HEK293T (cell line): ENCODE measurements around the gene ASIC4.

Source experiments
- BHLHE40 ChIP-seq: fragments of 450-650 bp; IDR thresholded peaks from 2 replicates; pipeline ENCODE4 v1.6.1; 2016; ENCODE audit warnings: mild to moderate bottlenecking, moderate library complexity, borderline replicate concordance
- FOXA1 ChIP-seq: fragments of 450-650 bp; IDR thresholded peaks from 2 replicates; pipeline ENCODE4 v1.6.1; 2016; ENCODE audit warnings: mild to moderate bottlenecking
- PKNOX1 ChIP-seq: fragments of 450-650 bp; IDR thresholded peaks from 2 replicates; pipeline ENCODE4 v1.6.1; 2016
- SP1 ChIP-seq: fragments of 450-650 bp; IDR thresholded peaks from 2 replicates; pipeline ENCODE4 v1.6.1; 2017
- SUZ12 ChIP-seq: fragments of 450-650 bp; IDR thresholded peaks from 2 replicates; pipeline ENCODE4 v1.6.1; 2016; ENCODE audit warnings: mild to moderate bottlenecking
- ZNF384 ChIP-seq: fragments of 450-650 bp; IDR thresholded peaks from 2 replicates; pipeline ENCODE4 v1.6.1; 2016

DNA sequence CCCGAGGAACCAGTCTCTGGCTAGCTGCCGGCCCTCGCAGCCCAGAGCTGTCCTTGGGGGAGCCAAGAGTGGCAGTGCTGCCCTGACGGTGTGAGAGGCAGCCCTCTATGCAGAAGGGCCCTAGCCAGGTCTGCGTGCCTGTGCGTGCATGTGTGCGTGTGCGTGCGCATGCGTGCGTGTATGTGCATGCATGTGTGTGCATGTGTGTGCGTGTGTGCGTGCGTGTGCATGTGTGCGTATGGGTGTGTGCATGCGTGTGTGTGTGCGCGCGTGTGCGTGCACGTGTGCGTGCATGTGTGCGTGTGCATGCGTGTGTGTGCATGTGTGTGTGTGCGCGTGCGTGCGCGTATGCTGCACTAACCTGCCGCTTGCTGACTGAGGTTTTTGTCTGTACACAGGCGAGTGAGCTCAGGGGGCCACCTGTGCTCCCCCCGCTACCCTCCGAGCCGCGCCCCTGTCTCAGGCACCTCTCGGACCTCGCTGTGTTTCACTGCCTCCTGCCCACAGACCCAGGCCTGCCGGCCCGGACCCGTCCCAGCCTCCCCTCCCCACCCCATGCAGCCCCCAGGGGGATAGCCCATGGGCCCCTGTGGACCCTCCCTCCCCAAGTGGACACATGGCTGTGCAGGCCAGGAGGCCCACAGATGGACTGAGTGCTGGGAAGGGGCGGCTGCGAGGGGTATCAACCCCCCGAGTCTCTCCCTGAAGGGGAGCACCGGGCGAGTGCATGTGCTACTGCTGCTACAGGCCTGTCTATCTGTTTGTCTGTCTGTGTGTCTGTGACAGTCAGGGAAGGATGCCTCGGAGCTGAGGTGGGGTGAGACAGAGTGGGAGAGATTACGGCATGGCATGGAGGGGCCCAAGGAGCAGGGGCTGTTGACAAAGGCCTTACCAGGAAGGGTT, 48.4 kb upstream of the ASIC4 start:
- no peak for TF ChIP-seq FOXA1
- no peak for TF ChIP-seq SUZ12
- TF ChIP-seq SP1: no peak
- TF ChIP-seq PKNOX1: no peak
- TF ChIP-seq ZNF384: no peak
- TF ChIP-seq BHLHE40: no peak
